Measurements from ENCODE around the gene ZNF334.
A peak's percentile ranks its signal among the peaks of the same experiment; 100 is the strongest.

The ZNF334 gene

GRCh38 chr20:46512943-46513844, at the start of gene ZNF334:
Gene ZNF334, minus strand, starts transcription at chr20:46513559. Its CDS starts 1,457 bp downstream, at chr20:46512102.
- DNase-seq (ENCODE audit: low spot score), result peak; percentile 77

- DNase-seq (ENCODE audit: low spot score), result peak; percentile 87
Observed at GRCh38 chr20:46562373-46563169, 49.2 kb upstream of the ZNF334 start.

- no peak for DNase-seq (ENCODE audit: low spot score)
Observed at GRCh38 chr20:46562009-46562372, 48.6 kb upstream of the ZNF334 start.

GRCh38 chr20:46559685-46560440, 46.5 kb upstream of the ZNF334 start:
- DNase-seq (ENCODE audit: low spot score), result no peak

GRCh38 chr20:46559001-46559400, 45.6 kb upstream of the ZNF334 start:
- DNase-seq (ENCODE audit: low spot score), result no peak

GRCh38 chr20:46558511-46558959, 45.2 kb upstream of the ZNF334 start:
- DNase-seq (ENCODE audit: low spot score), result no peak

GRCh38 chr20:46557231-46557956, 44.0 kb upstream of the ZNF334 start:
- no peak for DNase-seq (ENCODE audit: low spot score)

GRCh38 chr20:46555370-46555956, 42.1 kb upstream of the ZNF334 start:
- DNase-seq (ENCODE audit: low spot score), result no peak

- DNase-seq (ENCODE audit: low spot score), result no peak
Observed at GRCh38 chr20:46554828-46555227, 41.5 kb upstream of the ZNF334 start.

GRCh38 chr20:46553926-46554325, 40.6 kb upstream of the ZNF334 start:
- no peak for DNase-seq (ENCODE audit: low spot score)

- no peak for DNase-seq (ENCODE audit: low spot score)
Observed at GRCh38 chr20:46552460-46553420, 39.4 kb upstream of the ZNF334 start.

GRCh38 chr20:46551522-46552381, 38.4 kb upstream of the ZNF334 start:
- no peak for DNase-seq (ENCODE audit: low spot score)

- DNase-seq (ENCODE audit: low spot score), result no peak
Observed at GRCh38 chr20:46550461-46550860, 37.1 kb upstream of the ZNF334 start, which contains the start of gene OCSTAMP. Gene OCSTAMP, minus strand, starts transcription at chr20:46550654. Its CDS starts 94 bp downstream, at chr20:46550560.

- no peak for DNase-seq (ENCODE audit: low spot score)
Observed at GRCh38 chr20:46549188-46549972, 36.0 kb upstream of the ZNF334 start.

GRCh38 chr20:46548688-46549087, 35.3 kb upstream of the ZNF334 start:
- DNase-seq (ENCODE audit: low spot score), result no peak

- DNase-seq (ENCODE audit: low spot score), result no peak
Observed at GRCh38 chr20:46547995-46548394, 34.6 kb upstream of the ZNF334 start.

- no peak for DNase-seq (ENCODE audit: low spot score)
Observed at GRCh38 chr20:46546936-46547335, 33.6 kb upstream of the ZNF334 start.

- DNase-seq (ENCODE audit: low spot score), result no peak
Observed at GRCh38 chr20:46546298-46546697, 32.9 kb upstream of the ZNF334 start.
